ENCODE results near the gene PQBP1.

GRCh38 chrX:48891402-48892288, 6.1 kb upstream of the PQBP1 start:
- TF ChIP-seq CTCF (IDR thresholded peaks at IDR 0.05; ENCODE audit: poor library complexity) = peak; percentile 54
- no peak for TF ChIP-seq EZH2 (IDR thresholded peaks at IDR 0.05; ENCODE audit: borderline replicate concordance)
